HG02588 (cell line): ENCODE results near the gene TAOK3.
"Not testable (repeated sequence)": the region's sequence is repeated elsewhere in the genome, so short reads cannot be mapped to it uniquely, and the experiment has no call there.

Experiments
- ATAC-seq: cut with Tn5 transposase; IDR thresholded peaks from one replicate; pipeline ENCODE4 v1.9.1; 2021; ENCODE audit warnings: mild to moderate bottlenecking, moderate library complexity; ENCODE audit not compliant: unreplicated experiment

TAOK3 gene

DNA sequence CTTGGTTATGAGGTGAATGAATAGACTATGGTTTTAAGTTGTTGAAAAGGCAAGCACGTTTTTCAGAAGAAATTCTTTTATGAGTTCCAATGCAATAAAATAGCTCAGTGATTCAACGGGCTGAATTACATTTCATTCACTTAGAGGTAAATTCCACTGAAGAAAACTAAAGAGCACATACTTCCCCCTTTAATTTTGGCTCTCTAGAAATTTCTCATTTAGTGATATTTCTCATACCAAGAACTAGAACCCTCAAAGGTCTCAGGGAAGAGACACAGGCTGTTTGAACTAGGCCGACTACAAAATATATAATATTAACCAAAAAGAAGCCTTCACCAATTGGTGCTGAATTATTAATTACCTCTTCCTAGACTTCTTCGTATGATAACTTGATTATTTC, 68.6 kb downstream of the TAOK3 start:
- no peak for ATAC-seq

GRCh38 chr12:118302053-118302452, 70.7 kb downstream of the TAOK3 start:
- no peak for ATAC-seq

- no peak for ATAC-seq
Observed at GRCh38 chr12:118299791-118300460, 72.8 kb downstream of the TAOK3 start.

DNA sequence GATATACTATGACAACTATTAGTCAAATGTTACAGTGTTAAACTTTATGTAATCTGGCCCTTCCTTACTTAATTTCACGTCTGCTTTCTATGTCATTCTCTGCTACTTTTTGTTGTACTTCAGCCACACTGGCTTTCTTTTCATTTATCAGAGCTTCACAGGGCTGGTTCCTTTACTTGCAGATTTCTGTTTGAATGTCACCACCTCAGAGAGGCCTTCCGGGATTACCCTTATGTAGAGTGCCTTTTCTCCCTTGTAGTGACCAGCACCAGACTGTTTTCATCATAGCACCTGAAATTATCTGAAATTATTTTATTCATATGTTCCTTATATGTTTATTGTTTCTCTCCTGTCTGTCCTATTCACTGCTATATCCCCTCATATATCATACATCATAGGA, 75.4 kb downstream of the TAOK3 start:
- no peak for ATAC-seq

GRCh38 chr12:118292836-118293235, 79.9 kb downstream of the TAOK3 start:
- ATAC-seq: no peak

GRCh38 chr12:118290130-118290529, 82.6 kb downstream of the TAOK3 start:
- ATAC-seq: no peak

- ATAC-seq: no peak
Observed at GRCh38 chr12:118288174-118288573, 84.5 kb downstream of the TAOK3 start.

- no peak for ATAC-seq
Observed at GRCh38 chr12:118287728-118288127, 85.0 kb downstream of the TAOK3 start.

DNA sequence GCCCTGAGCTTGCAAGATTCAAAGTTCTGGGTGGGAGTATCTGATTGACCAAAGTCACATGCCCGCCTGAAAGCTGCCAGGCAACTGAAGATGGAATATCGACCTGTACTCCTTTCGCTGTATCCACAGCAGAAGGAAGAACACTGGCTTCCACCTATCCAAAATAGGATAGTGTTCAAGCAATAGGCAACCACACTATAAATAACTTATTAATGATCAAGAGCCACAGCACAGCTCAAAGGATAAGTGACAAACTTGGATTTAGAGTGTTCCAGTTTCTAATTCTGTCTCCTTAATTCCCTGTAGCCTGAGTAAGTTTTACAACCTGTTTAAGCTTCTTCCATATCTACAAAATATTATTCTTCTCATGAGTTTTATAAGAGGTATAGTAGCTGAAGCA, 89.9 kb downstream of the TAOK3 start:
- ATAC-seq: no peak

DNA sequence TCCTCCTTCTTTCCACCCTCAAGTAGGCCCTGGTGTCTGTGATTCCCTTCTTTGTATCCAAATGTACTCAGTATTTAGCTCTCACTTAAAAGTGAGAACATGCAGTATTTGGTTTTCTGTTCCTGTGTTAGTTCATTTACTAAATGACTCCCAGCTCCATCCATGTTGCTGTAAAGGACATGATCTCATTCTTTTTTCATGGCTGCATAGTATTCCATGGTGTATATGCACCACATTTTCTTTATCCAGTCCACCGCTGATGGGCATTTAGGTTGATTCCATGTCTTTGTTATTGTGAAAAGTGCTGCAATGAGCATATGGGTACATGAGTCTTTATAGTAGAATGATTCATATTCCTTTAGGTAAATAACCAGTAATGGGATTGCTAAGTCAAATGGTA, 94.4 kb downstream of the TAOK3 start:
- ATAC-seq: not testable (repeated sequence)

GRCh38 chr12:118274066-118274465, 98.6 kb downstream of the TAOK3 start:
- ATAC-seq: no peak

GRCh38 chr12:118271770-118272417, 100.8 kb downstream of the TAOK3 start:
- no peak for ATAC-seq

DNA sequence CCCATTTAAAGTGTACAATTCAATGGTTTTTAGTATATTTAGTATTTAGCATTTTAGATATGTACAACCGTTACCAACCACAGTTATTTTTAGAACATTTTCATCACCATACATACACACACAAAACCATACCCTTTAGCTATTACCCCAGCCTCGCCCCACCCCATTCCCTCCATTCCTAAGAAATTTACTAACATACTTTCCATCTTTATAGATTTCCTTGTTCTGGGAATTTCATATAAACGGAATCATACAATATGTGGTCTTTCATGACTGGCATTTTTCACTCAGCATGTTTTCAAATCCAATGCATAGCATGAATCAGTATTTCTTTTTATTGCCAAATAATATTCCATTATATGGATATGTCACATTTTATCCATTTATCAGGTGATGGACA, 101.5 kb downstream of the TAOK3 start:
- ATAC-seq: no peak

- ATAC-seq: no peak
Observed at GRCh38 chr12:118269806-118270205, 102.9 kb downstream of the TAOK3 start.

DNA sequence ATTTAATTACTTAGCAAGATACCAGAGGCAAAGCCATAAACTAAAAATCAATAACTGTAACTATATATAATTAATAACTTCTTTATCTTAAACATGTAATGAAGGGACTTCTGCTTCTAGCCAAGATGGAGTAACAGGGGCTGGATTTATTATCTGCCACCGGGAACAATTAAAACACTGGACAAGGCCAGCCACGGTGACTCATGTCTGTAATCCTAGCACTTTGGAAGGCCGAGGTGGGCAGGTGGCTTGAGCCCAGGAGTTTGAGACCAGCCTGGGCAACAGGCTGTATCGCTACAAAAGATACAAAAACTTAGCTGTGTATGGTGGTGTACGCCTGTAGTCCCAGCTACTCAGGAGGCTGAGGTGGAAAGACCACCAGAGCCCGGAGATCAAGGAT, 113.6 kb downstream of the TAOK3 start:
- ATAC-seq: no peak

GRCh38 chr12:118256352-118256751, 116.4 kb downstream of the TAOK3 start:
- no peak for ATAC-seq

DNA sequence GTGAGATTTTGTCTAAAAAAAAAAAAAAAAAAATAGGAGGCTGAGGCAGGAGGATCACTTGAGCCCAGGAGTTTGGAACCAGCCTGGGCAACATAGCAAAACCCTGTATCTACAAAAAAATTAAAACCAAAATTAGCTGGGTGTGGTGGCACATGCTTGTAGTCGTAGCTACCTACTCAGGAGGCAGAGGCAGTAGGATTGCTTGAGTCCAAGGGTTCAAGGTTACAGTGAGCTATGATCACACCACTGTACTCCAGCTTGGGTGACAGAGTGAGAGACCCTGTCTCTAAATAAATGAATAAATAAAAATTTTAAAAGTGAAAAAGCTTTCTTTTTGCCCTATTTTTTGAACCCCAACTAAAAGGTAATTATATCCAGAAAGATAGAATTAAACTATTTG, 123.2 kb downstream of the TAOK3 start:
- ATAC-seq: no peak

DNA sequence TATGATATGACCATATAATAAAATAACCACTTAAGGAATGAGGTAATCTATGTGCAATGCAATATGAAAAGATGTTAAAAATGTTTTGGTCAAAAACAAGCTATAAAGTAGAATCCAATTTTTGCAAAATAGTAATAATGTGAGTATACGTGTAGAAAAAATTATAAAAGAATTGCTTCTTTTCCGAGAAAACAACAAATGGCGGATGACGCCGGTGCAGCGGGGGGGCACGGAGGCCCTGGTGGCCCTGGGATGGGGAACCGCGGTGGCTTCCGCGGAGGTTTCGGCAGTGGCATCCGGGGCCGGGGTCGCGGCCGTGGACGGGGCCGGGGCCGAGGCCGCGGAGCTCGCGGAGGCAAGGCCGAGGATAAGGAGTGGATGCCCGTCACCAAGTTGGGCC, 126.8 kb downstream of the TAOK3 start:
- ATAC-seq: not testable (repeated sequence)

- no peak for ATAC-seq
Observed at GRCh38 chr12:118238888-118239287, 133.8 kb downstream of the TAOK3 start.

DNA sequence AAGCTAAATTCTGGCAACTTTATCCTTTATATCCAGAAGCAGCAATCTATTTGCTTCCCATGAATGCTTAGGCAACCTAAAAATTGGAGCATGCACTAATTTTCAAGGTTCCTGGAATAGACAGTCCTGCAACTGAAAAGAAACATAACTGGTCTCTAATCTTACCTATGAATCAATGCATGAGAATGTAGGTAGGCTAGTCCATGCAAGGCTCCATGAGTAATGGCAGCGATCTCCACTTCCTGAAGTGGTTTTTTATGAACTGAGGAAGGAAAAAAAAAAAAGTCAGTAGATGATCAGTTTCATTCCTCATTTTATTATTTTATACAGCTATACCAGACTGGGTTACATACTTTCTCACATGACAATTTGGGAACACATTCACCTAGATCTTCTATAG, 134.8 kb downstream of the TAOK3 start:
- ATAC-seq: no peak

- peak; percentile 95 for ATAC-seq
Observed at GRCh38 chr12:118237052-118237665, 135.5 kb downstream of the TAOK3 start.

DNA sequence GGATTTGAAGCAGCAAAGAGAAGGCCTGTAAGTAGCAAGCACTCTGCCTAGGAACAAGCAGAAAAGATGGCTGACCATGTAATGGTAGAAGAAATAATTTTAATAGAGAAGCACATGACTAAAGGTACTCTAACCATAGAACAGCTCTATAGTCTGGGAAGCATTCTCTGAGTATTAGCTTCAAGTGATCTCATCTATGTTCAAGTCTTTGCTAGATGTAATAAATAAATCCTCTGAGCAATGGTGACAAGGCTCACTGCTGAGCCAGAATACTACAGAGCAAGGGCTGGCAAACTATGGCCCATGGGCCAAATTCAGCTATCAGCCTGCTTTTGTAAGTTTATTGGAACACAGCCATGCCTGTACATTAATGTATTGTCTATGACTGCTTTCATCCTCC, 152.0 kb downstream of the TAOK3 start:
- no peak for ATAC-seq
